ENCODE measurements around the gene THOP1.

THOP1 gene

GRCh38 chr19:2762783-2763496 lies 22.4 kb upstream of the THOP1 start:
- no peak for DNase-seq

- no peak for DNase-seq
These were observed 21.6 kb upstream of the THOP1 start for GRCh38 chr19:2763687-2764086.

- no peak for DNase-seq
These were observed 20.4 kb upstream of the THOP1 start for GRCh38 chr19:2764945-2765344.

- no peak for DNase-seq
These were observed 19.9 kb upstream of the THOP1 start for GRCh38 chr19:2765376-2765775.

- DNase-seq = no peak
These were observed 18.5 kb upstream of the THOP1 start for GRCh38 chr19:2766594-2767372.

DNA sequence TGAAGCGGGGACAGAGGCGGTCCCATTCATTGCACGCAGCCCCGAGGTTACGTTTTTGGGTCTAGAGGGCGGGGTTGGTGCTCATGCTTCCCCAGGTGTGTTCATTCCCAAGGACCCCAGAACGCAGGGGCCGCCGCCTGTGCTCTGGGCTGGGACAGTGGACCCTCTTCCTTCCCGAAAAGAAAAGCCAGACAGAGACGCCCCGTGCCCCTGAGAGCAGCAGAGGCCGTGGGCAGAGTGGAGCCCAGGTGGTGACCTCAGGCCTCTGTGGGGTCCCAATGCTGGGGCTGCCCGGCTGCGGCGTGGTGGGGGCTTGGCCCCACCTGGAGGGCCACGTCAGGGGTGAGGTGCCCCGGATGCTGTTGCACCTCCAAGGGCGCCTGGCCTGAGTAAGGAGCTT lies 17.6 kb upstream of the THOP1 start:
- DNase-seq = no peak

- DNase-seq = no peak
These were observed 16.8 kb upstream of the THOP1 start for GRCh38 chr19:2768365-2769132.

- DNase-seq = no peak
These were observed 16.1 kb upstream of the THOP1 start for GRCh38 chr19:2769218-2769617.

GRCh38 chr19:2770055-2771013 lies 15.0 kb upstream of the THOP1 start:
- no peak for DNase-seq

- no peak for DNase-seq
These were observed 13.3 kb upstream of the THOP1 start for GRCh38 chr19:2771786-2772674.

DNA sequence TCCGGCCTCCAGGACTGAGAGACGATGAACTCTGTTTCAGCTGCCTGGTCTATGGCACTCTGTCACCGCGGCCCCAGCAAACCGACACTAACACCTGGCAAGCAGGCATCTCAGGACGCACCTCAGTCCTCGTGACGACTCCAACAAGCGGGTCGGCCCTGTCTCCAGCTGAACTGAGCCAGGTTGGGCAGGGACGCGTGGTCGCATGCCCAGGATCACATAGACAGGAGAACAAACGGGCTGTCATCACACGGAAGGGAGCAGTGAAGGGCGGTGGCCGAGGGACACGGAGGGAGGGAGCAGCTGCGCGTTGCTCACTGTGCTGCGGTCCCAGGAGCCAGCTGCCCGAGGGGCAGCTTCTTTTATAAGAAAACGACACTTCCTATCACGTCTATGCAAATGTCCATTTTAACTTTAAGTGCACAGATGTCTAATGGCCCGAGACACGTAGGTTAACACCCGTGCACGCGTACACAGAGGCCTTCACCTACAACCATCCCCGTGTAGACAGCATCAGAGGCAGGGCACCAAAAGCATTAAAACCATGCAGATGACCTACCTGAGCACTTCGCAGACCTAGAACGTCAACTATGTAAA lies 11.1 kb upstream of the THOP1 start:
- no peak for DNase-seq

GRCh38 chr19:2774953-2775555 lies 10.2 kb upstream of the THOP1 start:
- DNase-seq = no peak

GRCh38 chr19:2775556-2776430 lies 9.5 kb upstream of the THOP1 start:
- DNase-seq = peak; percentile 47

DNA sequence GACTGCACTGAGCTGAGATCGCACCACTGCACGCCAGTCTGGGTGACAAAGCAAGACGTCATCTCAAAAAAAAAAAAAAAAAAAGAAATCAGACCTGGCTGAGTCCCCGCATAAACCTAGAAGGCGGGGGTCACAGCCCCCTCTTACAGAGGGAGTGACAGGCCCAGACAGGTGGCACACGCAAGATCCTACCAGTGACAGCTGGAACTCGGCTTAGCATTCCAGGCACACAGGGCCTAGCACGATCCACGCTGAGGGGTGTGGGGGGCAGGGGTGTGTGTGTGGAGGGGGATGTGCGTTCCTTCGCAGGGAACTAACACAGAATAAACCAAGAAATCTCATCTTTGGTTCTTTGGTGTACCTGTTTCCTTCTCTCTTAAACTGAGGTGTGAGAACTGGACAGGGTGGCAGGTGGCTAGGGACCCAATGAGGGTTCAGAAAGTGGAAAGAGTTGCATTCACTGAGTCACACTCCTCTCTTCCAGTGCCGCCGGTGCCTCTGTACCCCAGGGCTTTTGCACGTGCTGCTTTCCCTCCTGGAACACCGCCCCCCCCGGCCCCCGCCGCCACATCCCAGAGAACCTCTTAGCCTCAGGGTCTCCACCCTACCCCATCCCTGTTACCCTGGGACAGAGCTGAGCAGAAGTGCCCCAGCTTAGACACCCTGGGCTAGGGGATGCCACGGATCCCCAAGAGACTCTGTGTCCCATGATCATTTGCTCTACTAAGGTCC lies 7.2 kb upstream of the THOP1 start:
- DNase-seq = no peak

DNA sequence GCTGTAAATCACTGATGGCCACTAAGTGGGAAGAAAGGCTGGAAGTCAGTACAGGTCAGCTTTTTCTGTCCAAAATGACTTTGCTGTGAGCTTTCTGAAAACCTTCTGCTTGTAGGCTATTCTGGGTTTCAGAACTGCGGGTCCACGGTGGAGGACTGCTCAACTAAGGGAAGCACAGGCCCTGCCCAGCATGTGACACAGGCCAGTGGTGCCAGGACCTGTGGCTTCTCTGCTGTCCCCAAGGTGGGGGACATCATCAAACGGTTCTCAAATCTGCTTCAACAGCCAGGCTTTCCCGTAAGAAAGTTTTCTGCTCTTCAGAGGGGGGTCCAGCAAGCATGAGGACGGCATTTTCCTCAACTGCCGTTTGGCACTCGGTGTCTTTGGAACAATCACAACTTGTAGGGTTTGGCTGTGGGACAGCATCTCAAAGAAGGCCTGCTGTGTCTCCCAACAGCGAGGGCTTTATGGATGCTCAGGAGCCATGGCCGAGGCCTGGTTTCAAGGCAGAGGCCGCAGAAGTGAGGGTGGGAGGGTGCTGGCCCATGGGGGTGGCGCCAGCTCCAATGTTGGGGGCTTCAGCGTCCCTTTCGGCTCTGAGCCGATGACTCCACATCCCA lies 6.1 kb upstream of the THOP1 start:
- DNase-seq = no peak

DNA sequence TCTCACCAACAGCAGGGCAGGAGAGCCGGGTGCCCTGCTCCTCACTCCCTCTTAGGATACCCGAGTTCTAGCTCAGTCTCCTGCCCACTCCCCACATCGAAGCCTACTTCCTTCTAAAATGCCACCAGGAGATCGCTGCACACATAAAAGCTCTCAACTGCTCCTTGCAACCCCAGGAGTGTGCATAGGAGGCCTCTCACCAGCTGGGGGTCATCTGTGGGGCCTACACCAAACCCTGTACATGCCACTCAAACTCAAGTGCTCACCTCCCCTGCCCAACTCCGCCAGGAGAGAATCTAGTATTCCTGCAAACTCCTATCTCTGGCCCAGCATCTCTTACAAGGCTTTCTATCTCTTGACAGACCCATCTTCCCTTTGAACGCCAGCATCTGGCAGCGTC lies 5.0 kb upstream of the THOP1 start:
- DNase-seq = no peak

DNA sequence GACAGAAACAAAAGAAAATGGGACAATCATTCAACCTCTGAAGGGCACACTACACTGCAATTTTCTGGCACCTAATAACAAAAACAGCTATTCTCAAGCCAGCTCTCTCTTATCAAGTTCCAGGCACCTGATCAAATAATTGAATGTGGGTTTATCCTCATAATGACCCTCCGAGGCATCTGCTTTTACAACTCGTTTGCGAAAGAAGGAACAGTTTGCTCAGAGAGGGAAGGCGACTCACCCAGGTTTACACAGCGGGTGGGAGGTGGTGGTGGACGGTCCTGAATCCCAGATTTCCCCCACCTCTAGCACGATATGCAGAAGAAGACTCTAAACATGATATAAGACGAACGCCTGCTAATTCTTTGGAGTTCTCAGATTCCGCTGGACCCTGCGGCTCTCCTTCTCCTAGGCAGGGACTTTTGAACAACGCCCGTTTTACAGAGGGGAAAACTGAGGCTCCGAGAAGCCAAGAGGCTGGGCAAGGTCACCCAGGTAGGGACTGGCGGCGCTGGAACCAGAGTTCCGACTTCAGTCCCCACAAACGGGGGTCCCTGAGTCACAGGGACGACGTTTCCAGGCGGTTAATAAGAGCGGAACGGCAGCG lies 2.9 kb upstream of the THOP1 start:
- peak; percentile 18 for DNase-seq

Data from OCI-M1 (cell line).